Thymus (tissue), 11 donors: Measurements from ENCODE around the gene VWA3A. TPM values are rescaled to one million over a fixed set of nuclear protein-coding genes. Genes with fewer than 3 reads are reported as not detected.

Experiments
- DNase-seq, 9 donors: peaks; one replicate each; pipeline ENCODE4 v3.0.0-alpha.2; 2013; ENCODE audit warnings: low spot score in 9 of 9, low read depth in 6 of 9, missing footprints in 1 of 9
- H3K27ac ChIP-seq, 2 donors: one replicate each; pipeline ENCODE4 v1.5.1; 2013; ENCODE audit warnings: control low read depth in 1 of 2, low read depth in 1 of 2, low read length in 1 of 2, mild to moderate bottlenecking in 1 of 2, moderate library complexity in 1 of 2
- H3K27me3 ChIP-seq, 2 donors: one replicate each; pipeline ENCODE4 v1.5.1; 2013; ENCODE audit warnings: low read length in 1 of 2; ENCODE audit not compliant: control insufficient read depth in 2 of 2, insufficient read depth in 1 of 2
- H3K36me3 ChIP-seq, 2 donors: one replicate each; pipeline ENCODE4 v1.5.1; 2013; ENCODE audit warnings: low read length in 1 of 2, mild to moderate bottlenecking in 1 of 2, moderate library complexity in 1 of 2; ENCODE audit not compliant: control insufficient read depth in 2 of 2, insufficient read depth in 2 of 2
- H3K4me1 ChIP-seq, 2 donors: one replicate each; pipeline ENCODE4 v1.5.1; 2013; ENCODE audit warnings: low read length in 2 of 2; ENCODE audit not compliant: control insufficient read depth in 2 of 2, insufficient read depth in 2 of 2
- H3K4me3 ChIP-seq, 2 donors: one replicate each; pipeline ENCODE4 v1.5.1; 2013; ENCODE audit warnings: low read length in 2 of 2, control low read depth in 1 of 2, mild to moderate bottlenecking in 1 of 2
- H3K9me3 ChIP-seq, 2 donors: one replicate each; pipeline ENCODE4 v1.5.1; 2013; ENCODE audit warnings: low read length in 1 of 2, mild to moderate bottlenecking in 1 of 2; ENCODE audit not compliant: control insufficient read depth in 2 of 2, insufficient read depth in 1 of 2
- WGBS: extraction: QIAGEN DNeasy Blood & Tissue Kit; methylation state at CpG from one replicate; pipeline ENCODE4 v1.1.7; 2013; 5-methylcytosine and 5-hydroxymethylcytosine counted together
- polyA plus RNA-seq: library from polyadenylated mRNA; stranded (reverse); fragments of 200-250 nt; gene quantifications from one replicate; pipeline ENCODE4 v1.2.3, GENCODE V29; 2013
- total RNA-seq: library from RNA; stranded (reverse); fragments of 120-200 nt; gene quantifications from one replicate; pipeline ENCODE4 v1.2.4, GENCODE V29; 2013
- donor health status: healthy.

VWA3A gene
- total and polyA plus RNA-seq, 2 donors = 0.09 to 0.18 TPM

DNA sequence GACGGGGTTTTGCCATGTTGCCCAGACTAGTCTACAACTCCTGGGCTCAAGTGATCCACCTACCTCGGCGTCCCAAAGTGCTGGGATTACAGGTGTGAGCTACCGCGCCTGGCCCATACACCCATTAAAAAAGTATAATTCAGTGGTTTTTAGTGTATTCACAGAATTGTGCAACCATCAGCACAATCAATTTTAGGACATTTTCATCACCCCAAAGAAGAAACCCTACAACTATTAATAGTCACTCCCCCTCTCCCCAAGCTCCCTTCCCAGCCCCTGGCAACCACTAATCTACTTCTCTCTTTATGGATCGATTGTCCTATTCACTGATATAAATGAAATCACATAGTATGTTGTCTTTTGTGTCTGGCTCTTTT is 109.9 kb downstream of the VWA3A start:
- Histone ChIP-seq H3K27me3 (no peaks in the 10 kb centered on the region), H3K36me3 (no peaks in the 10 kb centered on the region), H3K4me1 (peaks cover 4 to 8% of the 10 kb centered on the region in 2 donors), H3K4me3 (no peak overlapping the region), H3K9me3 (no peaks in the 10 kb centered on the region), H3K27ac (no peak overlapping the region)
- DNase-seq = no peak
- WGBS = 99% methylated on average over 6 of the region's 6 CpGs

GRCh38 chr16:22203091-22203490 is 110.8 kb downstream of the VWA3A start:
- Histone ChIP-seq H3K4me3 (no peak overlapping the region), H3K4me1 (peaks cover 8 to 16% of the 10 kb centered on the region in 2 donors), H3K36me3 (no peaks in the 10 kb centered on the region), H3K27me3 (no peaks in the 10 kb centered on the region), H3K27ac (no peak overlapping the region), H3K9me3 (no peaks in the 10 kb centered on the region)
- 97% methylated on average over 5 of the region's 5 CpGs for WGBS
- DNase-seq = no peak

DNA sequence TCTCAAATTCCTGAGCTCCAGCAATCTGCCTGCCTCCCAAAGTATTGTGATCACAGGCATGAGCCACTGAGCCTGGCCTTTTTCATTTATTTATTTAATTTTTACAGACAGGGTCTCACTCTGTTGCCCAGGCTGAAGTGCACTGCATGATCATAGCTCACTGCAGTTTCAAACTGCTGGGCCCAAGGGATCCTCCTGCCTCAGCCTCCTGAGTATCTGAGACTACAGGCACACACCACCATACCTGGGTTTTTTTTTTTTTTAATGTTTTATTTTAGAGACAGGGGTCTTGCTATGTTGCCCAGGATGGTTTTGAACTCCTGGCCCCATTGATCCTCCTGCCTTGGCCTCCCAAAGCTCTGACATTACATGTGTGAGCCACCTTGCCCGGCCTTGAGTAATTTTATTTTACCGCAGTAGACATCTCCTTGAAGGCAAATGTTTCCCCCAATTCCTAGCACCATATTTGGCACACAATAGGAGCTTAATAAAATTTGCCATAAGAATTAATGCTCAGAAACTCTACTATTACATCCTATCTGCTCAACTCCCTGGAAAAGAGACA is 111.8 kb downstream of the VWA3A start:
- Histone ChIP-seq H3K27ac (no peak overlapping the region), H3K27me3 (no peaks in the 10 kb centered on the region), H3K4me1 (peaks cover 8 to 18% of the 10 kb centered on the region in 2 donors), H3K9me3 (no peaks in the 10 kb centered on the region), H3K4me3 (no peak overlapping the region), H3K36me3 (no peaks in the 10 kb centered on the region)
- over 99% methylated on average over 2 of the region's 2 CpGs for WGBS
- DNase-seq = no peak

DNA sequence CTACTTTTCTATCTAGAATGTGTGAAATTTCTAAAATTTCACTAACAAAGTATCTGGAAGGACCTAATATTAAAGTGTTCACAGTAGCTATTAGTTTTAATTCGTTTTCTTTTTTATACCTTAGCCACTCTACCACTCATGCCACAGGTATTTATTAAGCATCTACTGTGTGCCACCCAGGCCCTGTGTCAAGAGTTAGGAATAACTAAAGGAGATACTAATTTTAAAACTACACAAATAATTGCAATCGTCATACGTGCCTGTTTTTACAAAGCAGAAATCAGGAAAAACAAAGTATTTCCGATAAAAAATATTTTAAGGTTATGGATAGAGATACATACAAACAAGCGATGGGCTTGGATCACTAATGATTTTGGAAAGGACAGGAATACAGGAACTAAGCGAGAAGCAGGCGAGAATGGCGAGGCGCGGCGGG is 113.3 kb downstream of the VWA3A start:
- H3K9me3 ChIP-seq = no peaks in the 10 kb centered on the region
- H3K27ac ChIP-seq = peak overlapping the region; percentile 22 to 57
- peak overlapping the region; percentile 30 to 70 for H3K4me3 ChIP-seq
- H3K36me3 ChIP-seq = no peaks in the 10 kb centered on the region
- H3K27me3 ChIP-seq = no peaks in the 10 kb centered on the region
- no peak for DNase-seq
- 20% methylated on average over 11 of the region's 11 CpGs for WGBS
- H3K4me1 ChIP-seq = peaks cover 8 to 18% of the 10 kb centered on the region in 2 donors

DNA sequence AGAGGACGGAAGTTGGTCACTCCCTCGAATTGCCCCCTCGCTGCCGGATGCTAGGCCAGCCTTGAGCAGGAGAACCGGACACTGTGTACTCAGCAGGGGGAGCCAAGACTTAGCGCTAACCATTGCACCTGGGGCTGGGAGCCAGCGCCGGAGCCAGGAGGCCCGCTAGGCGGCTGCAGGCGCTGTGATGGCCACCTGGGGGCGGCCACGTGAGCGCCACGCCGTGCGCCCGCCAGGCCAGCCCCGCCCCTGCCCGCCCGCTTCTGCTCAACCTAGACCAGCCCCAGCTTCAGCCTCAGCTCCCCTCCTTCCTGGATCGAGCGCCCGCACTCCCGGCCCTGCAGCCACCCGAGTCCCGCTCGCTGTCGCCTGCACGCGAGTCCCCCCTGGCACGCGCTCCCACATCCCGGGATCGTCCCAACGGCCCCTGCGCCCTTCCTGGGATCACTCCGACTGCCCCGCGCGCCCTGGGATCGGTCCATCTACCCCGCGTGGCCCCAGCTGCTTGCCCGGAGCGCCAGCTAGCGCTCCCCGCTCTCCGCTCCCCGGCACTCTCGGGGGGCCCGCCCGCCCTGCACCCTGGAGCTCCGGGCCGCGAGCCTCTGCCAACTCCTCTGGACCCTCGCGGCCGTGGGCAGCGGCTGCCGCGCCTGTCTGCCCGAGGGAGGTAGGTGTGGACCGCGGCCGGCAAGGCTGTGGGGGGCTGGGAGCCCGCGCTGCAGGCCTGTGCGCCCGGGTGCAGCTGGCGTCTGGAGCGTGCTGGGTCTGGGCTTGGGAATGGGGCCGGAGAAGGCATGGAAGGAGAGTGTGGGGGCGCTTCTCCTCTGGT is 113.9 kb downstream of the VWA3A start, which contains the start of gene EEF2K:
TSS of gene EEF2K (plus strand) at position 266 of the 829 bp plus-strand sequence. CDS start 19,452 bp downstream, outside the sequence.
- Histone ChIP-seq H3K27me3 (no peaks in the 10 kb centered on the region), H3K4me3 (peak within 1 kb of the TSS; percentile 70 to 71), H3K9me3 (peaks cover 0 to 3% of the 10 kb centered on the region in 2 donors), H3K36me3 (no peaks in the 10 kb centered on the region), H3K4me1 (peaks cover 8 to 18% of the 10 kb centered on the region in 2 donors), H3K27ac (peak within 1 kb of the TSS; percentile 57 to 74)
- DNase-seq = peak in 7 of 9 donors; percentile 62 to 84 (median 70)
- WGBS = under 1% methylated on average over 74 of the region's 74 CpGs

Other genes starting within 250 kb of the VWA3A start
- 18.7 TPM for gene NPIPB4, start 234.8 kb upstream of the VWA3A start, total RNA-seq
- 37.2 TPM for gene NPIPB4, start 234.8 kb upstream of the VWA3A start, polyA plus RNA-seq
- 227 TPM for gene UQCRC2, start 139.2 kb upstream of the VWA3A start, total RNA-seq
- gene UQCRC2, start 139.2 kb upstream of the VWA3A start, polyA plus RNA-seq = 146 TPM
- gene PDZD9, start 91.4 kb upstream of the VWA3A start, total RNA-seq = not detected
- not detected for gene PDZD9, start 91.4 kb upstream of the VWA3A start, polyA plus RNA-seq
- gene MOSMO, start 84.4 kb upstream of the VWA3A start, total RNA-seq = 8.8 TPM
- gene MOSMO, start 84.4 kb upstream of the VWA3A start, polyA plus RNA-seq = 15.1 TPM
- 0.05 TPM for gene SDR42E2, start 70.0 kb downstream of the VWA3A start, total RNA-seq
- 0.14 TPM for gene SDR42E2, start 70.0 kb downstream of the VWA3A start, polyA plus RNA-seq
- 5.8 TPM for gene EEF2K, start 113.7 kb downstream of the VWA3A start, total RNA-seq
- 8.6 TPM for gene EEF2K, start 113.7 kb downstream of the VWA3A start, polyA plus RNA-seq
- gene POLR3E, start 204.9 kb downstream of the VWA3A start, total RNA-seq = 27.2 TPM
- 27.4 TPM for gene POLR3E, start 204.9 kb downstream of the VWA3A start, polyA plus RNA-seq